Motor neuron (in vitro differentiated cells): ENCODE measurements around the gene GPR158. TPM values are rescaled to one million over a fixed set of nuclear protein-coding genes. Genes with fewer than 3 reads are reported as not detected.

Experiments used
- total RNA-seq, 8 experiments: library from RNA; unstranded; fragments of 300-600 nt; gene quantifications; 2 replicates each; pipeline versions ENCODE4 v1.2.3 to v1.2.4, GENCODE V29; 2022

GPR158 gene
- total RNA-seq, 8 experiments from 2014 or later: 0.05 to 3.6 (median 1.3) TPM

Other genes starting within 250 kb of the GPR158 start
- gene PRTFDC1, start 222.4 kb upstream of the GPR158 start, total RNA-seq: 10 to 100 TPM in 5 of 8 experiments, 1 to 10 TPM in 3; 5.6 to 31.3 (median 10.1) TPM
- 10 to 100 TPM in 1 of 8 experiments, 1 to 10 TPM in 5, under 1 TPM in 2; 0.45 to 33.6 (median 4.1) TPM for gene ENKUR, start 158.8 kb upstream of the GPR158 start, total RNA-seq
- 10 to 100 TPM in 1 of 8 experiments, 1 to 10 TPM in 7; 4.7 to 11.9 (median 6.8) TPM for gene THNSL1, start 158.4 kb upstream of the GPR158 start, total RNA-seq